ENCODE results near the gene UBR4. TPM values are rescaled to one million over a fixed set of nuclear protein-coding genes. Genes with fewer than 3 reads are reported as not detected.

Gene UBR4
- total and polyA plus RNA-seq, 2 of the 8 experiments (the other 6 are each of a cell fraction or from before 2014, with no cell fraction given) = 139 to 152 TPM

GRCh38 chr1:19234224-19234623, 24.2 kb upstream of the UBR4 start:
- no peak overlapping the region for H3K18ac ChIP-seq (ENCODE audit: extremely low read depth, low read length)
- no peak overlapping the region for H2BK15ac ChIP-seq (ENCODE audit: low read length)
- CTCF ChIA-PET (ENCODE audit: partially characterized antibody) = interaction anchor here (0.7 to 1.5 kb wide), 6 partner anchors 14 to 468 kb away, joined by 3 to 4 read pairs (median 3); no protein-coding TSS in a partner anchor
- H2AFZ ChIP-seq (ENCODE audit: low read length) = no peak overlapping the region
- H4K91ac ChIP-seq (replicated peaks; ENCODE audit: insufficient read length, low read length) = no peak overlapping the region
- no peak overlapping the region for H3K56ac ChIP-seq (replicated peaks; ENCODE audit: insufficient read length, low read depth, low read length)
- H3K14ac ChIP-seq (ENCODE audit: insufficient read length) = no peak overlapping the region
- H3K27me3 ChIP-seq (replicated peaks in 1 of 4; ENCODE audit: control insufficient read depth in 3 of 4, extremely low read depth in 1 of 4, insufficient read depth in 3 of 4, low read length in 3 of 4) = no peaks in the 10 kb centered on the region
- H2BK120ac ChIP-seq (replicated peaks; ENCODE audit: low read depth, low read length) = no peak overlapping the region
- no peak overlapping the region for H2AK5ac ChIP-seq (ENCODE audit: low read depth, low read length)
- H3K27ac ChIP-seq (ENCODE audit: low read depth, low read length) = no peak overlapping the region
- no peak overlapping the region for H3K4me2 ChIP-seq (ENCODE audit: insufficient read depth in 1 of 2, low read depth in 2 of 2, low read length in 2 of 2)
- no peaks in the 10 kb centered on the region for H3K79me2 ChIP-seq (ENCODE audit: control insufficient read depth in 1 of 2, insufficient read depth in 2 of 2, low read length in 2 of 2)
- no peak overlapping the region for H3K4ac ChIP-seq (replicated peaks; ENCODE audit: insufficient read length, low read depth, low read length)
- H2BK5ac ChIP-seq (ENCODE audit: low read depth, low read length) = no peak overlapping the region
- H2BK12ac ChIP-seq (ENCODE audit: low read depth, low read length) = no peak overlapping the region
- peaks cover 0 to 4% of the 10 kb centered on the region in 2 experiments for H4K20me1 ChIP-seq (replicated peaks in 1 of 2; ENCODE audit: control insufficient read depth in 1 of 2, insufficient read depth in 2 of 2, low read length in 2 of 2)
- WGBS, 2 experiments (ENCODE audit: extremely low coverage in 1 of 2, insufficient coverage in 1 of 2, insufficient read length in 1 of 2, insufficient replicate concordance in 2 of 2, low coverage in 1 of 2, low lambda C conversion rate in 2 of 2, missing lambda C conversion rate in 1 of 2) = 91% methylated on average over 3 of the region's 3 CpGs; no CpG with 5 or more reads in 1 of the 2 experiments
- no peaks in the 10 kb centered on the region for H3K4me1 ChIP-seq (replicated peaks in 1 of 4; ENCODE audit: control insufficient read depth in 3 of 4, insufficient read depth in 4 of 4, low read length in 3 of 4)
- no peaks in the 10 kb centered on the region for H3K23me2 ChIP-seq (ENCODE audit: low read depth, low read length)
- H2BK20ac ChIP-seq (ENCODE audit: low read length) = no peak overlapping the region
- H3K79me1 ChIP-seq (ENCODE audit: low read depth, low read length) = no peaks in the 10 kb centered on the region
- H4K5ac ChIP-seq (ENCODE audit: insufficient read length, low read depth, low read length) = no peak overlapping the region
- peaks cover 51 to 89% (median 74%) of the 10 kb centered on the region in 4 experiments for H3K36me3 ChIP-seq (ENCODE audit: control insufficient read depth in 2 of 4, insufficient read depth in 4 of 4, low read length in 3 of 4)
- DNase-seq (ENCODE audit: low read depth in 1 of 2, low spot score in 2 of 2) (no peak), FAIRE-seq (no peak)
- no peak overlapping the region for H3K23ac ChIP-seq (ENCODE audit: insufficient read length)
- no peak overlapping the region for H4K8ac ChIP-seq (ENCODE audit: extremely low read depth, insufficient read depth, low read length)
- no peak overlapping the region for H3K9ac ChIP-seq (replicated peaks in 1 of 4; ENCODE audit: extremely low read depth in 1 of 4, low read depth in 3 of 4, low read length in 3 of 4)
- no peak overlapping the region for H3K4me3 ChIP-seq (ENCODE audit: extremely low read depth in 1 of 4, insufficient read depth in 2 of 4, low read depth in 3 of 4, low read length in 4 of 4)
- no peaks in the 10 kb centered on the region for H3K9me3 ChIP-seq (ENCODE audit: insufficient read depth in 2 of 2, low read depth in 1 of 2, low read length in 1 of 2)
- POLR2A ChIA-PET (ENCODE audit: partially characterized antibody) = interaction anchor here (1.0 to 2.0 kb wide), 4 partner anchors 10 to 24 kb away, joined by 3 to 5 read pairs (median 4); partner anchors contain the start of genes EMC1 and MRTO4
- TF ChIP-seq NANOG (IDR thresholded peaks at IDR 0.05; ENCODE audit: insufficient read depth, low read depth, low read length, poor library complexity, severe bottlenecking) (no peak), CBX5 (IDR thresholded peaks at IDR 0.05; ENCODE audit: low read depth, low read length) (no peak), RFX5 (IDR thresholded peaks at IDR 0.05; ENCODE audit: borderline replicate concordance, low read depth, low read length) (no peak), ZNF274 (IDR thresholded peaks at IDR 0.05; ENCODE audit: borderline replicate concordance, extremely low read depth, low read length) (no peak), SP4 (IDR thresholded peaks at IDR 0.05; ENCODE audit: low read length) (no peak), ATF2 (IDR thresholded peaks at IDR 0.05; ENCODE audit: low read length) (no peak), MAFK (IDR thresholded peaks at IDR 0.05; ENCODE audit: low read depth, low read length) (no peak), ATF3 (IDR thresholded peaks at IDR 0.05; ENCODE audit: insufficient read depth, low read depth, low read length) (no peak), SP2 (IDR thresholded peaks at IDR 0.05; ENCODE audit: low read length) (no peak), SP1 (IDR thresholded peaks at IDR 0.05; ENCODE audit: low read depth, low read length) (no peak)
- TF ChIP-seq, protein P1, sequence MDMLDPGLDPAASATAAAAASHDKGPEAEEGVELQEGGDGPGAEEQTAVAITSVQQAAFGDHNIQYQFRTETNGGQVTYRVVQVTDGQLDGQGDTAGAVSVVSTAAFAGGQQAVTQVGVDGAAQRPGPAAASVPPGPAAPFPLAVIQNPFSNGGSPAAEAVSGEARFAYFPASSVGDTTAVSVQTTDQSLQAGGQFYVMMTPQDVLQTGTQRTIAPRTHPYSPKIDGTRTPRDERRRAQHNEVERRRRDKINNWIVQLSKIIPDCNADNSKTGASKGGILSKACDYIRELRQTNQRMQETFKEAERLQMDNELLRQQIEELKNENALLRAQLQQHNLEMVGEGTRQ (IDR thresholded peaks at IDR 0.05; ENCODE audit: low read length) = no peak
